H1 (cell line): ENCODE results near the gene CCDC154. TPM values are rescaled to one million over a fixed set of nuclear protein-coding genes. Genes with fewer than 3 reads are reported as not detected.

Experiments
- CTCF ChIA-PET: fragments of 300-600 bp; sonication (Branson Sonifier 250); formaldehyde crosslinking; loops from one replicate; lab custom pipeline; 2021; ENCODE audit not compliant: partially characterized antibody; lab: Charles Lee
- POLR2A ChIA-PET: fragments of 300-600 bp; sonication (Branson Sonifier 250); formaldehyde crosslinking; loops from one replicate; lab custom pipeline; 2021; ENCODE audit warnings: inconsistent platforms; ENCODE audit not compliant: partially characterized antibody; lab: Charles Lee
- DNase-seq, 2 experiments: peaks; one replicate each; pipeline versions ENCODE4 v3.0.0 to v3.0.0-alpha.2; 2010 to 2022; ENCODE audit warnings: low spot score in 2 of 2, low read depth in 1 of 2, mixed read lengths in 1 of 2
- FAIRE-seq: peaks from 2 replicates; lab custom pipeline; 2011; peaks lifted over from hg19 to GRCh38; lab: Jason Lieb, UNC
- H2AFZ ChIP-seq: 2 replicates; pipeline ENCODE4 v1.8.1; 2012; ENCODE audit warnings: low read length, inconsistent platforms
- H2AK5ac ChIP-seq: 2 replicates; pipeline ENCODE4 v1.6.1; 2013; ENCODE audit warnings: low read depth, low read length
- H2BK120ac ChIP-seq: replicated peaks from 2 replicates; pipeline ENCODE3; 2013; ENCODE audit warnings: low read depth, low read length, inconsistent platforms
- H2BK12ac ChIP-seq: 2 replicates; pipeline ENCODE4 v1.6.1; 2013; ENCODE audit warnings: low read depth, low read length
- H2BK15ac ChIP-seq: 2 replicates; pipeline ENCODE4 v1.6.1; 2013; ENCODE audit warnings: low read length
- H2BK20ac ChIP-seq: 2 replicates; pipeline ENCODE4 v1.6.1; 2013; ENCODE audit warnings: low read length
- H2BK5ac ChIP-seq: 2 replicates; pipeline ENCODE4 v1.6.1; 2013; ENCODE audit warnings: low read depth, low read length
- H3K14ac ChIP-seq: 2 replicates; pipeline ENCODE4 v1.6.1; 2013; ENCODE audit warnings: inconsistent platforms; ENCODE audit not compliant: insufficient read length
- H3K18ac ChIP-seq: 2 replicates; pipeline ENCODE4 v1.6.1; 2013; ENCODE audit warnings: low read length; ENCODE audit errors: extremely low read depth
- H3K23ac ChIP-seq: 2 replicates; pipeline ENCODE4 v1.6.1; 2013; ENCODE audit warnings: inconsistent platforms; ENCODE audit not compliant: insufficient read length
- H3K23me2 ChIP-seq: 2 replicates; pipeline ENCODE4 v1.6.1; 2013; ENCODE audit warnings: low read depth, low read length
- H3K27ac ChIP-seq: 2 replicates; pipeline ENCODE4 v1.6.1; 2011; ENCODE audit warnings: low read depth, low read length, inconsistent platforms
- H3K27me3 ChIP-seq, 4 experiments: replicated peaks in 1 of 4; 1 replicate in 1 of 4; 2 replicates in 3 of 4; pipeline versions ENCODE4 v1.6.1 to v1.8.1; 2011 to 2013; ENCODE audit warnings: low read length in 3 of 4, mild to moderate bottlenecking in 3 of 4, inconsistent platforms in 2 of 4, mixed read lengths in 2 of 4, moderate library complexity in 1 of 4; ENCODE audit not compliant: control insufficient read depth in 3 of 4, insufficient read depth in 3 of 4; ENCODE audit errors: extremely low read depth in 1 of 4
- H3K36me3 ChIP-seq, 4 experiments: 2 replicates each; pipeline versions ENCODE4 v1.6.1 to v1.8.1; 2011 to 2013; ENCODE audit warnings: mild to moderate bottlenecking in 4 of 4, low read length in 3 of 4, moderate library complexity in 2 of 4, control low read depth in 1 of 4, inconsistent platforms in 1 of 4; ENCODE audit not compliant: insufficient read depth in 4 of 4, control insufficient read depth in 2 of 4
- H3K4ac ChIP-seq: replicated peaks from 2 replicates; pipeline ENCODE3; 2013; ENCODE audit warnings: low read length, low read depth, mixed read lengths, inconsistent platforms; ENCODE audit not compliant: insufficient read length
- H3K4me1 ChIP-seq, 4 experiments: replicated peaks in 1 of 4; 1 replicate in 1 of 4; 2 replicates in 3 of 4; pipeline versions ENCODE4 v1.6.1 to v1.8.1; 2011 to 2013; ENCODE audit warnings: low read length in 3 of 4, inconsistent platforms in 2 of 4, mixed read lengths in 1 of 4; ENCODE audit not compliant: insufficient read depth in 4 of 4, control insufficient read depth in 3 of 4
- H3K4me2 ChIP-seq, 2 experiments: 2 replicates each; pipeline versions ENCODE4 v1.6.1 to v1.8.1; 2011 to 2013; ENCODE audit warnings: low read depth in 2 of 2, low read length in 2 of 2, control low read depth in 1 of 2, inconsistent platforms in 1 of 2, mild to moderate bottlenecking in 1 of 2; ENCODE audit not compliant: insufficient read depth in 1 of 2
- H3K4me3 ChIP-seq, 4 experiments: fragments of 200-600, 300-600 bp in 1 of 4; sonication (generic), shearing (Covaris generic), sonication (Bioruptor Twin) in 1 of 4; 2 replicates each; pipeline versions ENCODE4 v1.5.1 to v1.8.1; 2011 to 2016; ENCODE audit warnings: low read length in 4 of 4, low read depth in 3 of 4, control low read depth in 2 of 4, inconsistent platforms in 2 of 4, mild to moderate bottlenecking in 2 of 4, mixed read lengths in 1 of 4, moderate library complexity in 1 of 4; ENCODE audit not compliant: insufficient read depth in 2 of 4; ENCODE audit errors: extremely low read depth in 1 of 4
- H3K56ac ChIP-seq: replicated peaks from 2 replicates; pipeline ENCODE3; 2013; ENCODE audit warnings: low read depth, mild to moderate bottlenecking, mixed read lengths, low read length, inconsistent platforms; ENCODE audit not compliant: insufficient read length
- H3K79me1 ChIP-seq: 2 replicates; pipeline ENCODE4 v1.6.1; 2013; ENCODE audit warnings: low read depth, low read length, control low read depth
- H3K79me2 ChIP-seq, 2 experiments: 2 replicates each; pipeline versions ENCODE4 v1.6.1 to v1.8.1; 2012 to 2013; ENCODE audit warnings: low read length in 2 of 2, mild to moderate bottlenecking in 2 of 2, inconsistent platforms in 1 of 2; ENCODE audit not compliant: insufficient read depth in 2 of 2, control insufficient read depth in 1 of 2
- H3K9ac ChIP-seq, 4 experiments: replicated peaks in 1 of 4; 1 replicate in 1 of 4; 2 replicates in 3 of 4; pipeline versions ENCODE4 v1.6.1 to v1.8.1; 2011 to 2013; ENCODE audit warnings: low read depth in 3 of 4, low read length in 3 of 4, control low read depth in 2 of 4, mild to moderate bottlenecking in 2 of 4, moderate library complexity in 2 of 4, inconsistent platforms in 1 of 4; ENCODE audit errors: extremely low read depth in 1 of 4
- H3K9me3 ChIP-seq, 2 experiments: 2 replicates each; pipeline versions ENCODE4 v1.6.1 to v1.8.1; 2012 to 2013; ENCODE audit warnings: mild to moderate bottlenecking in 2 of 2, moderate library complexity in 2 of 2, control low read depth in 1 of 2, inconsistent platforms in 1 of 2, low read depth in 1 of 2, low read length in 1 of 2, mixed read lengths in 1 of 2; ENCODE audit not compliant: insufficient read depth in 2 of 2
- H4K20me1 ChIP-seq, 2 experiments: replicated peaks in 1 of 2; 2 replicates each; pipeline versions ENCODE3 to v1.8.1; 2011 to 2013; ENCODE audit warnings: inconsistent platforms in 2 of 2, low read length in 2 of 2, mild to moderate bottlenecking in 1 of 2; ENCODE audit not compliant: insufficient read depth in 2 of 2, control insufficient read depth in 1 of 2
- H4K5ac ChIP-seq: 2 replicates; pipeline ENCODE4 v1.6.1; 2013; ENCODE audit warnings: low read length, low read depth, mixed read lengths, inconsistent platforms; ENCODE audit not compliant: insufficient read length
- H4K8ac ChIP-seq: 2 replicates; pipeline ENCODE4 v1.8.0; 2013; ENCODE audit warnings: mild to moderate bottlenecking, moderate library complexity, low read length, inconsistent platforms; ENCODE audit not compliant: insufficient read depth; ENCODE audit errors: extremely low read depth
- H4K91ac ChIP-seq: replicated peaks from 2 replicates; pipeline ENCODE3; 2013; ENCODE audit warnings: low read length, mixed read lengths, inconsistent platforms; ENCODE audit not compliant: insufficient read length
- ASH2L ChIP-seq: fragments of 200-600, 300-600 bp; sonication (generic); IDR thresholded peaks from one replicate; pipeline ENCODE4 v1.7.1; 2017; ENCODE audit warnings: low read length
- ATF2 ChIP-seq: IDR thresholded peaks from 2 replicates; pipeline ENCODE4 v1.6.1; 2012; ENCODE audit warnings: low read length, inconsistent platforms
- CEBPB ChIP-seq: IDR thresholded peaks from 2 replicates; pipeline ENCODE4 v1.6.1; 2012; ENCODE audit warnings: low read depth, low read length
- EZH2 ChIP-seq: fragments of 200-600 bp; sonication (generic); IDR thresholded peaks from 2 replicates; pipeline ENCODE4 v1.7.1; 2012; ENCODE audit warnings: low read depth, mild to moderate bottlenecking, moderate library complexity, low read length, inconsistent platforms; ENCODE audit not compliant: severe bottlenecking
- KDM4A ChIP-seq: IDR thresholded peaks from one replicate; pipeline ENCODE4 v1.7.1; 2012; ENCODE audit warnings: low read depth, mild to moderate bottlenecking, moderate library complexity, low read length, inconsistent platforms; ENCODE audit not compliant: severe bottlenecking
- RAD21 ChIP-seq, 2 experiments: IDR thresholded peaks in 1 of 2; conservative IDR thresholded peaks in 1 of 2; 2 replicates each; pipeline ENCODE4 v1.6.1; 2011; ENCODE audit warnings: low read depth in 2 of 2, low read length in 2 of 2, improper control_type of control experiment in 1 of 2, inconsistent platforms in 1 of 2, mild to moderate bottlenecking in 1 of 2, moderate library complexity in 1 of 2
- SUZ12 ChIP-seq: fragments of 200-600 bp; sonication (generic); IDR thresholded peaks from 2 replicates; pipeline ENCODE4 v1.6.1; 2012; ENCODE audit warnings: mild to moderate bottlenecking, inconsistent platforms, low read length, moderate library complexity, mixed read lengths
- WGBS, 2 experiments: shearing (Covaris generic) in 1 of 2; methylation state at CpG; one replicate each; pipeline versions ENCODE4 v1.1.6 to v1.1.7; 2013 to 2015; ENCODE audit warnings: low lambda C conversion rate in 2 of 2, mixed read lengths in 2 of 2, inconsistent platforms in 1 of 2, low coverage in 1 of 2, missing lambda C conversion rate in 1 of 2; ENCODE audit not compliant: insufficient replicate concordance in 2 of 2, insufficient coverage in 1 of 2, insufficient read length in 1 of 2; ENCODE audit errors: extremely low coverage in 1 of 2, missing lambda C conversion rate in 1 of 2; 5-methylcytosine and 5-hydroxymethylcytosine counted together
- polyA plus RNA-seq, 7 experiments: library from polyadenylated mRNA; depleted of rRNA in 3 of 7; stranded (reverse) in 5 of 7; unstranded in 2 of 7; fragments of >200 nt in 5 of 7; fragments of 200-250 nt in 2 of 7; gene quantifications; 1 replicate in 5 of 7; 2 replicates in 1 of 7; 4 replicates in 1 of 7; pipeline versions ENCODE4 v1.2.1 to v1.2.3, GENCODE V29; 2011 to 2013; ENCODE audit warnings: missing spikeins in 2 of 7, mixed read lengths in 2 of 7
- total RNA-seq: library from RNA; stranded (reverse); fragmentation: NEBNext Ultra II Directional; extraction: Animal tissue kit (Norgen Biotek cat#: 25700); gene quantifications from 2 replicates; pipeline ENCODE4 v1.2.1, GENCODE V29; 2021

CCDC154 gene
- total and polyA plus RNA-seq, 2 of the 8 experiments (the other 6 are each of a cell fraction or from before 2014, with no cell fraction given): 0.15 to 0.88 TPM

- Histone ChIP-seq H2BK15ac (no peak overlapping the region), H4K5ac (no peak overlapping the region), H2BK120ac (no peak overlapping the region), H3K23ac (no peak overlapping the region), H4K20me1 (no peaks in the 10 kb centered on the region), H4K91ac (no peak overlapping the region), H3K56ac (no peak overlapping the region), H3K4me3 (no peak overlapping the region), H3K27ac (no peak overlapping the region), H2AFZ (no peak overlapping the region), H3K14ac (no peak overlapping the region), H3K36me3 (no peaks in the 10 kb centered on the region), H2BK12ac (no peak overlapping the region), H2BK5ac (no peak overlapping the region), H3K79me1 (no peaks in the 10 kb centered on the region), H3K4ac (no peak overlapping the region), H3K9ac (0 out of 7 replicates have a peak overlapping the region, but pooled peaks of 1 of the 4 experiments have one; percentile 18), H3K4me1 (no peaks in the 10 kb centered on the region; a peak in 1 of 7 replicates), H3K79me2 (no peaks in the 10 kb centered on the region), H4K8ac (peak overlapping the region; percentile 7; the same call in 1 of the 2 replicates), H3K18ac (no peak overlapping the region), H3K9me3 (no peaks in the 10 kb centered on the region), H2AK5ac (no peak overlapping the region), H3K27me3 (no peaks in the 10 kb centered on the region), H2BK20ac (no peak overlapping the region), H3K23me2 (no peaks in the 10 kb centered on the region), H3K4me2 (no peak overlapping the region)
- no peak for DNase-seq
- POLR2A ChIA-PET: interaction anchor here (0.6 to 5.6 kb wide), 7 partner anchors 7 to 104 kb away, joined by 3 to 22 read pairs (median 3); partner anchors contain the start of gene CCDC154
- 84% methylated on average over 22 of the region's 32 CpGs; no CpG with 5 or more reads in 1 of the 2 experiments for WGBS, 2 experiments
- CTCF ChIA-PET: interaction anchor here (0.9 to 1.8 kb wide), 4 partner anchors 14 to 136 kb away, joined by 3 to 6 read pairs (median 3); no protein-coding TSS in a partner anchor
- no peak for FAIRE-seq
- TF ChIP-seq RAD21 (IDR thresholded peaks at IDR 0.05 in 1 of 2, conservative IDR thresholded peaks at IDR 0.05 in 1 of 2; ENCODE audit: low read depth in 2 of 2, low read length in 2 of 2): peak; percentile 13 to 22; a peak in 1 of 4 replicates
- no peak for TF ChIP-seq ATF2
- TF ChIP-seq KDM4A: no peak
- no peak for TF ChIP-seq SUZ12
- TF ChIP-seq CEBPB: no peak
- TF ChIP-seq ASH2L: no peak
- no peak for TF ChIP-seq EZH2
Observed at GRCh38 chr16:1435921-1436697, 8.2 kb downstream of the CCDC154 start.
